ENCODE data around the gene CDK16.
A peak's percentile ranks its signal among the peaks of the same experiment; 100 is the strongest.

The CDK16 gene

GRCh38 chrX:47228550-47229270 is 10.2 kb downstream of the CDK16 start:
- no peak for DNase-seq

- DNase-seq: no peak
Observed at GRCh38 chrX:47229427-47229826, 10.9 kb downstream of the CDK16 start.

- DNase-seq: no peak
Observed at GRCh38 chrX:47230136-47230868, 11.8 kb downstream of the CDK16 start.

GRCh38 chrX:47231167-47231566 is 12.7 kb downstream of the CDK16 start:
- no peak for DNase-seq

- no peak for DNase-seq
Observed at GRCh38 chrX:47232197-47232802, 13.8 kb downstream of the CDK16 start.

- DNase-seq: peak in 1 of 2 donors; percentile 24
Observed at GRCh38 chrX:47232803-47233332, 14.4 kb downstream of the CDK16 start, which contains the start of gene USP11. USP11 (plus strand) TSS chrX:47233009; CDS start chrX:47233044, 35 bp downstream.

GRCh38 chrX:47233333-47234113 is 15.0 kb downstream of the CDK16 start:
- peak; percentile 94 to 96 for DNase-seq

GRCh38 chrX:47234583-47234982 is 16.1 kb downstream of the CDK16 start:
- DNase-seq: no peak

GRCh38 chrX:47235691-47236103 is 17.2 kb downstream of the CDK16 start:
- no peak for DNase-seq

GRCh38 chrX:47239199-47239598 is 20.7 kb downstream of the CDK16 start:
- DNase-seq: no peak

- DNase-seq: no peak
Observed at GRCh38 chrX:47239898-47240545, 21.5 kb downstream of the CDK16 start.

GRCh38 chrX:47240619-47241018 is 22.1 kb downstream of the CDK16 start:
- DNase-seq: no peak

- no peak for DNase-seq
Observed at GRCh38 chrX:47241201-47242011, 22.9 kb downstream of the CDK16 start.

GRCh38 chrX:47242321-47242720 is 23.8 kb downstream of the CDK16 start:
- DNase-seq: no peak

- no peak for DNase-seq
Observed at GRCh38 chrX:47243351-47243750, 24.9 kb downstream of the CDK16 start.

- DNase-seq: no peak
Observed at GRCh38 chrX:47244676-47245075, 26.2 kb downstream of the CDK16 start.

- no peak for DNase-seq
Observed at GRCh38 chrX:47245156-47245555, 26.7 kb downstream of the CDK16 start.

GRCh38 chrX:47247206-47247998 is 28.9 kb downstream of the CDK16 start:
- no peak for DNase-seq

GRCh38 chrX:47247999-47248320 is 29.5 kb downstream of the CDK16 start:
- DNase-seq: no peak

GRCh38 chrX:47248576-47248975 is 30.1 kb downstream of the CDK16 start:
- no peak for DNase-seq

GRCh38 chrX:47250017-47250347 is 31.5 kb downstream of the CDK16 start:
- DNase-seq: no peak
